Activated naive CD8-positive, alpha-beta T cell treated with anti-CD3 and anti-CD28 coated beads, Interleukin-2, amount 10 ng/mL, durations not matched to agents 7 days and 5 days (primary cell): ENCODE measurements around the gene MRPL27. TPM values are rescaled to one million over a fixed set of nuclear protein-coding genes. Genes with fewer than 3 reads are reported as not detected.
A peak's percentile ranks its signal among the peaks of the same experiment; 100 is the strongest.
"Not testable (repeated sequence)": the region's sequence is repeated elsewhere in the genome, so short reads cannot be mapped to it uniquely, and the experiment has no call there.

ENCODE experiments used
- ATAC-seq: fragments of 150-1000 bp; cut with Tn5 transposase; one replicate; pipeline ENCODE4 v1.10.0; 2021; ENCODE audit warnings: low read depth, moderate library complexity
- POLR2A ChIA-PET: fragments of 350-600 bp; sonication (Branson Sonifier 250); formaldehyde crosslinking; loops from one replicate; lab custom pipeline; 2021; ENCODE audit warnings: antibody characterized with exemption; lab: Charles Lee
- DNase-seq: peaks from one replicate; pipeline ENCODE4 v3.0.0; 2021
- H3K27ac Mint-ChIP-seq: one replicate; pipeline ENCODE4 v1.8.0; 2022; ENCODE audit warnings: mild to moderate bottlenecking, mixed read lengths
- H3K27me3 Mint-ChIP-seq: one replicate; pipeline ENCODE4 v1.8.0; 2022; ENCODE audit warnings: mild to moderate bottlenecking, moderate library complexity, mixed read lengths
- H3K36me3 Mint-ChIP-seq: one replicate; pipeline ENCODE4 v1.8.0; 2021; ENCODE audit warnings: mild to moderate bottlenecking, mixed read lengths
- H3K4me1 Mint-ChIP-seq: one replicate; pipeline ENCODE4 v1.8.0; 2021; ENCODE audit warnings: mixed read lengths
- H3K4me3 Mint-ChIP-seq: one replicate; pipeline ENCODE4 v1.8.0; 2022; ENCODE audit warnings: mild to moderate bottlenecking, moderate library complexity, mixed read lengths
- H3K9me3 Mint-ChIP-seq: one replicate; pipeline ENCODE4 v1.8.0; 2021; ENCODE audit warnings: mixed read lengths
- total RNA-seq, 2 experiments: library from RNA; stranded (reverse); gene quantifications; one replicate each; pipeline ENCODE4 v1.2.3, GENCODE V29; 2021

MRPL27 gene
- total RNA-seq, 2 experiments from 2014 or later, result 49.6 to 51.0 TPM

GRCh38 chr17:50346313-50347116 is 26.5 kb downstream of the MRPL27 start:
- POLR2A ChIA-PET, result interaction anchor here (0.6 to 3.1 kb wide), 8 partner anchors 12 to 314 kb away, joined by 3 to 24 read pairs (median 4); partner anchors contain the start of genes EME1, LRRC59 and MRPL27
- ATAC-seq, result peak; percentile 71
- peaks cover 25% of the 10 kb centered on the region for H3K4me1 Mint-ChIP-seq

DNA sequence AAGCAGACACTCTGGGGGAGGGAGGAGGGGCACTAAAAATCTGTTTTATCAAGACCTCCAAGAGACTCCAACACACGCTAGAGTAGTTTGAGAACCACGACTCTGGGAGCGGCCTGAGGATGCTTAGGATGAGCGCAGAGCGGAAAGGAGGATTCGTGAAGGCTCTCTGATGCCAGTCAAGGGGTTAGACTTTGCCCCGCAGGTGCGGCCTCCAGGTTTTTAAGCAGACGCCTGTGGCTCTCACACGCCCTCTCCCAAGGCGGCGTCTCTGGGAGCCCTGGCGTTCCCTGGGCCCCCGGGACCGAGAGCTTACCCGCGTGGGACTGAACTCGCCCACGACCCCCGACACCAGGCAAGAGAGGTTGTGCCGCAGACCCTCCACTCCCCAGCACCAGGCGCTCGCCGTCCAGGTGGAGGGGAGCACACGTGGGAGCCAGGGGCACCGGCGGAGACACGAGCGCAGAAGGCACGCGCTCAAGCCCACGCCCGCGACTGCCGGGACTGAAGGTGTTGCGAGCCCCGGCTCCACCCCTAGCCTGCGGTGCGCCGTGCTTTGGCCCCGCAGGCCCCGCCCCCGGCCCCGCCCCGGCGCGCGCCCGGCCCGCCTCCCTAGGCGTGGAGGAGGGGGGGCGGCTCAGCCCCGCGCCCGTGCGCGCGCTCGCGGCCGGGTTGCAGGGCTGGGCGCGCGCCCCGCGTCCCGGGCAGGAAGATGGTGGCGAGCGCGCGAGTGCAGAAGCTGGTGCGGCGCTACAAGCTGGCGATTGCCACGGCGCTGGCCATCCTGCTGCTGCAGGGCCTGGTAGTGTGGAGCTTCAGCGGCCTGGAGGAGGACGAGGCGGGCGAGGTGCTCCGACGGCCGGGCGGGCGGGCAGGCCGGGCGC is 27.3 kb downstream of the MRPL27 start, which contains the start of gene XYLT2:
Gene XYLT2 (plus strand): TSS at position 695 of the 881 bp plus-strand sequence. CDS start 15 bp downstream, at position 710.
- H3K27me3 Mint-ChIP-seq, result no peaks in the 10 kb centered on the region
- H3K9me3 Mint-ChIP-seq, result no peaks in the 10 kb centered on the region
- ATAC-seq (peak; percentile 84), DNase-seq (peak; percentile 99)
- peaks cover 3% of the 10 kb centered on the region for H3K36me3 Mint-ChIP-seq
- H3K4me1 Mint-ChIP-seq, result peaks cover 25% of the 10 kb centered on the region
- H3K27ac Mint-ChIP-seq, result peak within 1 kb of the TSS; percentile 93
- H3K4me3 Mint-ChIP-seq, result peak within 1 kb of the TSS; percentile 93
- POLR2A ChIA-PET, result interaction anchor here (0.6 to 3.1 kb wide), 7 partner anchors 11 to 313 kb away, joined by 3 to 24 read pairs (median 4); partner anchors contain the start of genes EME1, LRRC59 and MRPL27

More at GRCh38 chr17:50346313-50347116, 26.5 kb downstream of the MRPL27 start:
- Mint-ChIP-seq H3K9me3 (no peaks in the 10 kb centered on the region), H3K27ac (peak overlapping the region; percentile 90), H3K27me3 (no peaks in the 10 kb centered on the region), H3K4me3 (peak overlapping the region; percentile 89), H3K36me3 (peaks cover 3% of the 10 kb centered on the region)
- no peak for DNase-seq

GRCh38 chr17:50344731-50345365 is 28.1 kb downstream of the MRPL27 start:
- peaks cover 25% of the 10 kb centered on the region for H3K4me1 Mint-ChIP-seq
- DNase-seq (no peak), ATAC-seq (no peak)
- H3K27me3 Mint-ChIP-seq, result peaks cover 5% of the 10 kb centered on the region
- H3K4me3 Mint-ChIP-seq, result peak overlapping the region; percentile 69
- H3K9me3 Mint-ChIP-seq, result no peaks in the 10 kb centered on the region
- H3K27ac Mint-ChIP-seq, result no peak overlapping the region
- H3K36me3 Mint-ChIP-seq, result peaks cover 3% of the 10 kb centered on the region
- POLR2A ChIA-PET, result interaction anchor here (0.7 to 3.1 kb wide), 3 partner anchors 28 to 184 kb away, joined by 6 to 21 read pairs (median 6); partner anchors contain the start of genes EME1 and MRPL27

DNA sequence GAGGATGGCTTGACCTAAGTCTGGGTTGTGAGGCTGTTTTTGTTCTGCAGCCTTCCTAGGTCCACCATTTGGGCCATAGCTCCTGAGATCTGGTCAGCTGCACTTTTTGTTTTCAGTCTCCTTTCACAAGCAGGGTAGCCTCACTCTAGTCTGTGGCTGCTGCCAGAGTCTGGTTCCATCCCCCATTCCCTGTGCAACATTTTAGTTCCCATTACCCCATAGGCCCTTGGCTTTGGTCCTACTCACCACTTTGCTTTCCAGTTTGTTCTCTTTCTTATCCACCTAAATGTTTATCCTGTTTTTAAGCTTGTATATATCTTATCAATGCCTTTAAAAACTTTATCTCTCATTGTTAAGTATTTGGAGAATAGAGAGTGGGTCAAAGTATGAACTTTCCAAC is 33.6 kb downstream of the MRPL27 start:
- no peak for ATAC-seq
- Mint-ChIP-seq H3K4me3 (no peak overlapping the region), H3K36me3 (peaks cover 2% of the 10 kb centered on the region), H3K27ac (no peak overlapping the region), H3K9me3 (peaks cover 3% of the 10 kb centered on the region), H3K4me1 (peaks cover under 1% of the 10 kb centered on the region), H3K27me3 (peaks cover 8% of the 10 kb centered on the region)
- POLR2A ChIA-PET, result no interaction called here
- no peak for DNase-seq

DNA sequence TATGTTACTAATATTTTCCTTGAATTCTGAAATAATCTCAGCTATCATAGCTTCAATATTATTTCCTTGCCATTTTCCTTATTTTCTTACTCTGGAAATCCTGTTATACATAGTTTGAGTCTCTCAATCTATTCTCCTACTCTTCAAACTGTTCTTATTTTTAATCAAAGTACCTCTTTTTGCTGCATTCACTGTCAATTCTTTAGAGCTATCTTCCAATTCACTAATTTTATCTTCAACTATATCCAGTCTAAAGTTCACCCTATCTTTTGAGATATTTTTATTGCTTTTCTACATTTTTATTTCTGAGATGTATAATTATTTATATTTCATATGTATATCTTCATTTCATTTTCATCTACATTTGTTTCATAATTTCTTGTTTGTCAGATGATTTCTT is 34.3 kb downstream of the MRPL27 start:
- Mint-ChIP-seq H3K27ac (no peak overlapping the region), H3K36me3 (peaks cover 2% of the 10 kb centered on the region), H3K9me3 (peaks cover 3% of the 10 kb centered on the region), H3K4me1 (peaks cover 3% of the 10 kb centered on the region), H3K4me3 (no peak overlapping the region), H3K27me3 (peaks cover 8% of the 10 kb centered on the region)
- no peak for DNase-seq
- ATAC-seq, result no peak
- POLR2A ChIA-PET, result no interaction called here

DNA sequence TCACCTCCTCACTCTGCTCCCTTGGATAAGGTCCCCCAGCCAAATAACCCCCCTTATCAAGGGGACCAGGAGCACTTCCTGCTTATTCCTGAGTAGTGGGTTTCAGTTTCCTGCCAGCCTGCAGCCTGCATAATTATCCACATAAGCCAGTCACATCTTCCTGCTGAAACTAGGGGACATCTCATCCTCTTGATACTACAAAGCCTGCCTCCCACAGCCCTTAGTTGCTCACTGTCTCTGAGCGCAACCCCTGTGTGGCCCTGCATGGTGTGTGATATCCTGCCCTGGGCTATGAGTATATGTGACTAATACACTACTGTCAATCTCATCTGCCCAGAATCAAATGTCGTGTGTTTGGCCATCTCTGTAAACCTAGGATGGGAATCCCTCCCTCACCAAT is 35.0 kb downstream of the MRPL27 start:
- Mint-ChIP-seq H3K36me3 (peaks cover 2% of the 10 kb centered on the region), H3K4me1 (peaks cover 5% of the 10 kb centered on the region), H3K27me3 (peaks cover 8% of the 10 kb centered on the region), H3K9me3 (peaks cover 3% of the 10 kb centered on the region), H3K27ac (no peak overlapping the region), H3K4me3 (no peak overlapping the region)
- no peak for ATAC-seq
- DNase-seq, result no peak
- POLR2A ChIA-PET, result no interaction called here

- not testable (repeated sequence) for H3K36me3 Mint-ChIP-seq, DNase-seq, H3K9me3 Mint-ChIP-seq, H3K4me1 Mint-ChIP-seq, ATAC-seq
- peaks cover 11% of the 10 kb centered on the region for H3K27me3 Mint-ChIP-seq
- peak overlapping the region; percentile 82 for H3K4me3 Mint-ChIP-seq
- peak overlapping the region; percentile 78 for H3K27ac Mint-ChIP-seq
- POLR2A ChIA-PET, result interaction anchor here (0.7 kb wide), 1 partner anchor 182 kb away, joined by 3 read pairs; no protein-coding TSS in a partner anchor
Measured at GRCh38 chr17:50333291-50334057, 39.5 kb downstream of the MRPL27 start.

DNA sequence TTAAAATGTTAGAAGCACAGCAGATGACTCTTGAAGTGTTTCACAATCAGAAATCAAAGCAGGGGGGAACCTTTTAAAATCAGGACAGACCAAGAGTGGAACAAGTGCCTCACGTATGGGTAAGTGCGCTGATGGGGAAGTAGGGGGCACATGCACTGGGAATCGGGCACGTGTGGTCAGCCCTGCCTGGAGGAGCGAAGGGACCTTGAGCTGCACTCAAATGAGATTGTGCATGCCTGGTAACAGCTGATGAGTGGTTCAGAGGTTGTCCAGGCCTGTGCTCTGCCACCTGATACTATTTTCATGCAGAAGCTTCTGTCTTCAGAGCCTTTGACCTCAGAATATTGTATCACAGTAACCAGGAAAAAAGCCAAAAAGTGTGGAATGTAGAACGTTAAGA is 40.8 kb downstream of the MRPL27 start:
- no peaks in the 10 kb centered on the region for H3K36me3 Mint-ChIP-seq
- DNase-seq (no peak), ATAC-seq (no peak)
- H3K4me3 Mint-ChIP-seq, result no peak overlapping the region
- no peaks in the 10 kb centered on the region for H3K9me3 Mint-ChIP-seq
- H3K27ac Mint-ChIP-seq, result no peak overlapping the region
- peaks cover 5% of the 10 kb centered on the region for H3K4me1 Mint-ChIP-seq
- H3K27me3 Mint-ChIP-seq, result peaks cover 11% of the 10 kb centered on the region
- POLR2A ChIA-PET, result no interaction called here

DNA sequence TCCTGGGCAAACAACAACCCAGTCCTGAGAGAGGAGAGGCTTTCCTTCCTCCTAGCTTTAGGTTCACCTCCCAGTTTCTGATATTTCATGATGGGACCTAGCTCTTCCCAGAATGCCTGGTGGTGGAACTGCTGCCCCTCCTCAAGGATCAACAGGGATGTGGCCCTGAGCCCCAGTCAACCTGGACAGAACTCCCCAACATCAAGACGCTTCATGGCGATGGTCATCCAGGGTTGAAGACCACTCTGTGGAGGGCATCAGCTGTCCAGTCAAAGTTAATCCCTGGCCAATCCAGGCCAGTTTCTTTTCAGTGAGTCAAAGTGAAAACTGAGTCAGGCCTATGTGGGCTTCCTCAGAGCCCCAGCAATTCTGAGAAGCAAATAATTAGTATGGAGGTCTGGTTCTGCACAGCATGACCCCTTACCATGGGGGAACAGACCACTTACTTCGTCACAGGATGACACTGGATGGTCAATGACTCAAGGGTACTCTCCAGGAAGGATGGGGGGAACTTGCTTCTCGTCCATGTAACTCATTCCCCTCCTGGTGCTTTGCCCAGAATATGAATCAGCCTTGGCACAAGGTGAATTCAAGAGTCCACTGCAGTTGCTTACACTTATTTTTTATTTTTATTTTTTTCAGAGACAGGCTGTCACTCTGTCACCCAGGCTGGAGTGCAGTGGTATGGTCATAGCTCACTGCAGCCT is 41.7 kb downstream of the MRPL27 start:
- DNase-seq (no peak), ATAC-seq (no peak)
- Mint-ChIP-seq H3K27ac (no peak overlapping the region), H3K27me3 (peaks cover 11% of the 10 kb centered on the region), H3K4me3 (no peak overlapping the region), H3K9me3 (no peaks in the 10 kb centered on the region), H3K36me3 (no peaks in the 10 kb centered on the region), H3K4me1 (peaks cover 5% of the 10 kb centered on the region)
- POLR2A ChIA-PET, result no interaction called here

- no peak for DNase-seq
- peaks cover 5% of the 10 kb centered on the region for H3K4me1 Mint-ChIP-seq
Measured at GRCh38 chr17:50330151-50330775, 42.7 kb downstream of the MRPL27 start.

DNA sequence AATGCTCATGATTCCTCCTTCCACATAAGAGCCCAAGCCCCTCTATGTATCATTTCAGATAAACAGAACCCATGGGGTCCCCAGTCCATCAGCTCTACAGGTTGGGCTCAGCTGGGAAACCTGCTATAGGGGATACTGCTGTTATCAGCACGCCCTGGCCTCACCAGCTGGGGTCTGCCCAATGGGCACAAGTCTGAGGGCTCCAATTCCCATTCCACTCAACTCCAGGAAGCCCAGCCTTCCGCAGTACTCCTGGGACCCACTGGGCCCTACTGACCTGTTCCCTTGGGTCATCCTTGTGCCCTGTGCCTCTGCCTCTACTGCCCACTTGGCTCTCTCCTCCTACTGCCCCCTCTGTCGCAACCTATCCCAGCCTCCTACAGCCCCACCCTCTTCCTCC is 43.3 kb downstream of the MRPL27 start:
- peaks cover 10% of the 10 kb centered on the region for H3K27me3 Mint-ChIP-seq
- no peaks in the 10 kb centered on the region for H3K36me3 Mint-ChIP-seq
- H3K27ac Mint-ChIP-seq, result no peak overlapping the region
- POLR2A ChIA-PET, result interaction anchor here (1.1 kb wide), 1 partner anchor 9 kb away, joined by 3 read pairs; no protein-coding TSS in a partner anchor
- H3K4me1 Mint-ChIP-seq, result peaks cover 5% of the 10 kb centered on the region
- DNase-seq (no peak), ATAC-seq (no peak)
- no peaks in the 10 kb centered on the region for H3K9me3 Mint-ChIP-seq
- H3K4me3 Mint-ChIP-seq, result no peak overlapping the region

More at GRCh38 chr17:50330151-50330775, 42.7 kb downstream of the MRPL27 start:
- no peak for ATAC-seq
- Mint-ChIP-seq H3K9me3 (no peaks in the 10 kb centered on the region), H3K27ac (no peak overlapping the region), H3K27me3 (peaks cover 11% of the 10 kb centered on the region), H3K4me3 (no peak overlapping the region), H3K36me3 (no peaks in the 10 kb centered on the region)
- POLR2A ChIA-PET, result interaction anchor here (1.1 kb wide), 1 partner anchor 10 kb away, joined by 3 read pairs; no protein-coding TSS in a partner anchor
